Inferior parietal cortex (tissue), 1 donor: ENCODE results near the gene MAP3K14.
"Not testable (repeated sequence)": the region's sequence is repeated elsewhere in the genome, so short reads cannot be mapped to it uniquely, and the experiment has no call there.

Source experiments
- DNase-seq: peaks from one replicate; pipeline ENCODE4 v3.0.0-alpha.2; 2016; ENCODE audit errors: extremely low spot score

MAP3K14 gene

DNA sequence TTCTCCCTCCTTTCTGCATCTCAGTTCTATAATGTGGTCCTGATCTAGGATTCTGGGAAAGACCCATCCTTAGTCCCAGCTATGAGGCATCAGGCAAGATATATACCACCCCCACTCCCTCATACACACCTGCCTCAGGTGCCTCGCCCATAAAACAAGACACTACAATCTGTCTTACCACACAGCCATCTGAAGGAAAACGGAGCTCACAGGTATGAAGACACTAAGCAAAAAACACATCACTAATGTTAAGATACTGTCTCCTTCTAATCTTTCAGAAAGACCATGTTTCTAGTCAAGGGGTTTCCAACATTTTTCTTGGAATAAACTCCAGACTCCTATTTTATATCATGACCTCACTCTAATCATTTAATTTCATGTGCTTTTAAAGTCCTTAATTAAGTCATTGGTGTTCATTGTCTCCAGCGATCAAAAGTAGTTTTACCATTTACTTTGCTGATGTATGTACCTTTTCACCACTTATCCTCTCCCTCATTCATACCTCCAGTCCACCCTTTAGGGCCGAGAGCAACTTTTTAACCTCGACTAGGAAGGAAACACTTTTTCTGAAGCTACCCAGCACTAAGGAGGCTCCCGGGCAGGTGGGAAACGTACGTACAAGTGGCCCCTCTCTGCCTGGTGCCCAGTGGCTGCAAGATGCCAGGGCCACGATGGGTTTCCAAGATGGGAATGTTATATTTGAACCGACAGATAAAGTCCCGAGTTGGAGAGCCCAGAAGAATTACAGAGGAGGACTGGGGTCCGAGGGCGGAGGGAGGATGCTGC lies 979 bp downstream of the MAP3K14 start:
- DNase-seq, result no peak

DNA sequence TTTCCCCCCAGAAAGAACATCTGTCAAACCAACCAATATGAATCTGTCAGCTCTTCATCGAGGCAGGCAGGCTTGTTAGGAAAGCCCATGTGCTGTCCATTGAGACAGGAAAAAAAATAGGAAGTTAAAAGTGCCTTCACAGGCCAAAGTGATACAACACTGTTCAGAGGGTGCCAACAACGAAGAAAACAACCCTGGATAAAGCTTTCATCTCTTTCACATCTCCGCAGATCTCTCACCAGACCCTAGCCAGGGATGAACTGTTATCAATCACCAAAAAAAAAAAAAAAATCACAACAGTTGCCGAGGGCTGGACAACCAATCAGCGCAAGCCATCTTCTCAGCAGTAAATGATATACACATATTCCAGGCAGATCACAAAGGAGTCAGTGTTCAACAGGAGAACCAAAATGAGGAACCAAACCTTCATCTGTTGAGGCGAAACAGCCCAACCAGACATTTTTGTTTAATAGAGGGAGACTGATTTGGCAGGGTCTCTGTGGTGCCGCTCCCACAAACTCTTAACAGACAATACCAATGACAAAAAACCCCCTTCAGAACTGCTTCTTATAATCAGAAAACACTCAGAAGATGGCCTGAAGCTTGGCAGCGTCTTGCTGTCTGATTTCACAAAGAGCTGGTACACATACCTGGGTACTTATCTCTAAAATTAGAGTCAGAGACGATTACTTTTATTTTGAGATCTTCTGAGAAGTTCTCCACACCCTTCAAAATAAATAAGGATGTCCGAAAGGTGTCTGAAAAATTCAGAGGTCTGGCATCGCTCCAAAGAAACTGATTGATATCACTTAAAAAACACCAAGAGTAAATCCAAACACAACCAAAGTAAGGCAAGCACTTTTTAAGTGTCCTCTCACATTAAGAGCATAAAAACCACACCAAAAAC lies 1.8 kb downstream of the MAP3K14 start:
- no peak for DNase-seq

DNA sequence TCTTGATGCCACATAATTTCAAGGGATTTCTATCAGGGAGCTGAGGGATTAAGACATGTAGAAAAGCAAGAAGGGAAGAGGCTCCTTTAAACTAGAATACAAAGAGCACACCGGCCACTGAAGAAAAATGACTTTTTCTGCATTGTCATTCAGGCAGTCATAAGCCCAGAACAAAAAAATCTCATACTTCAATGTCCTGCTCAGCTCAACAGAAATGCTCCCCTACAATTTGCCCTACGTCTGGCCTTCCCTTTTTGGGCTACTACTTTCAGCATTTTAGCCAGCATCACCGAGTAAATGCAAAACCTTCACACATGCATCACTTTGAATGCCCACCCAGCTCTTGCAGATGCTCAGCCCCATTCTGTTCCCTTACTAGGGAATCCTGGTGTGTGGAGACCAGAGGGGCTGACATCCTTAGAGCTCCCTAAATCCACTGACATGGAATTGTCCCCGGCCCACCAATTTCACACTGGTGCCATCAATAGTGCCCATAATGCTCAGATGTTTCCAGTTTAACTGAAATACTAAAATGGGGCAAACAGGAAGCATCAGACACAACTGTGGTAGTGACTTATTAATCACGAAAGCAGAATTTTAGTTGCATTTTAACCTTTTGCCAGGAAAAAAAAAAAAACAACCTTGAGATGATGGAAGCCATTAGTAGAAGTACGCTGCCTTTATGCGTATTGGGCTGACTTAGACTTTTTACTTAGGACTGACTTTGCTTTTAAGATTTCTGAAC lies 2.7 kb downstream of the MAP3K14 start:
- no peak for DNase-seq

DNA sequence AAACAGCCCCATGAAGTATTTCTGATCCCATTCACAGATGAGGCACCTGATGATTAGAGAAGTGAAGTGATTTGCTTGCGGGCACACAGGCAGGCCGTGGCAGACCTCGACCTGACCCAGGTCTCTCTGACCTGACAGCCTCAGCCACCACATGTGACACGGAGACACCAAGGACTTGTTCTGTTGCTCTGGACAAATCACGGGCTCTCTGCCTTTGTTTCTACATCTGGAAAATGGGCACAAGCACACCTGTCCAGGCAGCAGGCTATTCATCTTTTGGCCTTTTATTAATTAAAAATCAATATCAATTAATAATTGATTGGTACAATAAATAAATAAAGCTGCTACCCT lies 3.4 kb downstream of the MAP3K14 start:
- no peak for DNase-seq

DNA sequence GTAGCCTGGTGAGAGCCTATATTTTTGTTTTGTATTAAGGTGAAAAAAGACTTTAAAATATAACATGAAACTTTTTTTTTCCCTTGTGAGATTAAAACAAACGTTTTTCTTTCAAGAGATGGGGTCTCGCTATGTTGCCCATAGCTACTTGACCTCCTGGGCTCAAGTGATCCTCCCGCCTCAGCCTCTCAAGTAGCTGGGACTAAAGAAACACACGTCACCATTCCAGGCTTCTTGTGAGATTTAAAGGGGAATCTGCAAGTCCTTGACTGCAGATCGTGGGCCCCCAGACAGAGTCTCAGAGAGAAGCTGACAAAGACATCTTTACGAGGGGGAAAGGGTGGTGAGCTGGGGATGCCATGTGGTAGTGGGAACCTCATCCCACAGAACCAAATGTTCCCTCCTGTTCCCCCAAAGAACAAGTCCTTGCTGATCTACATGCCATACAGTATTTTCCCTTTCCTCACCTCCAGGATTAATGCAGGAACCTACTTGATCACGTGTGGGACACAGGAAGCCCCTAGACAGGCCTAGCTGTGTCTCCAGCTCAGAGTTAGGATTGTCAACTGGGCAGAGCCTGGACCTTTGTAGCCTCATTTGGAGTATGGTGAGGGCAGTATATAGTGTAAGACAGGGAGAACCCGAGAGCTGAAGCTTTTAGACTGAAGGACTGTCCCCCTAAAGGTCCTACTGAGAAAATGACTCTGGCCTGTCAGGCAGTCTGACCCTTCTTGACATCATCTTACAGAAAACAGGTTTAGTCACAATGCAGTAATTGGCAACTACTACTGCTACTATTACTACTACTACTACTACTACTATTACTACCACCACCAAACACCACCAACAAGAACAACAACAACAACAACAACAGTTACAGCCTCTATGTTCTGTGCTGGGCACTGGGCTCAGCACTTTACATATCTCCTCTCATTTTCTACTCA lies 4.1 kb downstream of the MAP3K14 start:
- no peak for DNase-seq

DNA sequence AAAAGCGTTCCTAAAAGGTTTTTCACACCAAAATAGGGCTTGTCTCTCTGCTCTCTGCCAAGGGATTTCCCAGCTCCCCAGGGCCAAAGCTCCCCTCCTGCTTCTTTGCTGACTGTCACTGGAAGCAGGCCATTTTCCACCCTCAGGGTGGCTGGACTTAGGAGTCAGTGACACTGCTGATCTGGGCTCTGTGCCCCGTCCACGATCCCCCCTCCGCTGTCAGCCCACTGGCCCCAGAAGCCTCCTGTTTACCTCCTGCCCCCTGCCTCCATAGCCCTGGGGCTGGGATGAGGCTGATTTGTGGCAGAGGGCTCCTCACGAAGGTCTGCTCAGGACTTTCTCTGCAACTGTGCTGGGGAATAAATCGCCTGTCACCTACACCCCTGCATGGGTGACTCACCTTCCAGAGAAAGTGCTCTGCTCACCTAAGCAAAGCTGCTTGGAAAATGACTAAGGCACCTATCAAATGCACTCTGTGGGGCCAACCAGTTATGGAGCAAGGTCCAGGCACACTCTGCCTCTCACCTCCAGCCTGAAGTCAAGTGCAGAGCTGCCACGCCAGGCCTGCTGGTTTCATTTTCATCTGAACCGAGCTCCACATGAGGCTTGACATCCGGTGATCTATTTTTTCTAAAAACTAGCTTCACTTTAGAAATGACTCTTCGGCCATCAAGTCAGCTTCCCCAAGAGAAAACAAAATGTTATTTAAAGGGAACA lies 4.9 kb downstream of the MAP3K14 start:
- DNase-seq, result no peak

DNA sequence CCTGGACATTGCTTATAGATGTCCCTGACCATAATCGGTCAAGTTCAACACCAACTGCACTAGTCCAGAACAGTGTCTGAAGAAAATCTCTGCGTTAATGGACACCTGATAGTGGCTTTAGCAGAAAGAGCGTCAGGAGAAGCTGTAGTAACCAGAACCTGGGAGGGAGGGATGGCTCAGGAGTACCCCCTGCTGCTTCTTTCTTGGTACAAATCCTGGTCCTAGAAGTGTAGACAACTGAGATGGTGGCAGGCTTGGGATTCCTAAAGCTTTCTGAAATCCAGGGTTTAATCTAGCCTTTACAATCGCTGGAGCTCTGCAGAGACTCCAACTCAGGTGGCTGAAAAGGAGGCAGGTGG lies 5.4 kb downstream of the MAP3K14 start:
- no peak for DNase-seq

DNA sequence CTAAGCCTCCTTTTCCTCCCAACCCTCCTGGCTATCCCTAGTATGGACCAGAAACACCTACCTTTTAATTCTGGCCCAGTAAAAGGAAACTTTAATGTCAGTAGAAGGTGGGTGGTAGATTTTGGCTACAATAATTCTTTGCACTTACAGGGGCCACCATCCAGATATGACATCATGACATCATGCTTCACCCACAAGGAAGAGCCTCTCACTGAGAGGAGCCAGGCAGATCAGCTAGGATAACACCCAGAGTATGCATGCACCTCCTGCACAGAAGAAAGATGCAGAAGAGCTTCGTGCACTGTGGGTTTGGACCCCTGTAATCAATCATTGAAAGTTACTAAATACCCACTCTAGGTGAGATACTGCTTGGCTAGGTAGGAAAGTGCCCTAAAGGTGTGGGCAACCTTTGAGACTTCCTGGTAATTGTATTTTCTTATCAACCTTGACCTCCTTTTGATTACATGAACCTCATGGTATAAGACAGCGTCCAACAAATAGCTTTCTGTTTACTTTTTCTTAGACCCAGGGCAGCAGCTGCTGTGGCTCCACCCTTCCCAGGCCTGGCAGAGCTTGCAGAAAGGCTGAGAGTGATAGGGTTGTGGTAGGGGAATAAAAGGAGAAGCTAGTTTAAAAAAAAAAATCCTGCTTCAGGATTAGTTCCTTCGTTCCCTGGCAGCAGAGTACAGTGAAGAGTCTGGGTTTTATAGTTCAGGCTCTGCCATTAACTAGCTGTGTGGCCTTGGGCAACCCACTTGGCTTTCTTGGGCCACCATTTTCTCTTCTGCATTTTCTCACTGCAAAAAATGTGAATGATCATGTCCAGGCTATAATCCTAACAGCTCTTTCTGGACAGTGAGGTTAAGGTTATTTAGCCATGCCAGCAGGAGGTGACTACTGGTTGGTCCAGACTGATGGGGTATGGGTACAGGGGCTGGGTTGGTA lies 6.2 kb downstream of the MAP3K14 start:
- DNase-seq, result no peak

DNA sequence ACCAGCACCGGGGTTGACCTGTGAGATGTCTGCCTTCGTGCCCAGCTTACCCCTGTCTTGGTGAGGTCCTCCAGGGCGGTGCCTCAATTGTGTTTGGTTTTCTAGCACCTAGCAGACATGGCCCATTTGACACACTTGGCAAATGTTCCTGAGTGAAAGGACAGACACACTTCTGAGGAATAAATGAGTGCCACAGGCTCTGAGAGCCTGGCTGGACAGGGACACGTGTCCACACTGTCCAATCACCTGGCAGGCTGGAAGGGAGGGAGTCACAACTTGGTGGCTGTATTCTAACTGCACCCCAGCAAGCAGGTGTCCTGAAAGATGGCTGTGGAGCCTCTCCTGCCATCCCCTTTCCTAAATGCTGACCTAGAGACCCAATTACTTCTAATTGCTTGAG lies 7.4 kb downstream of the MAP3K14 start:
- DNase-seq, result no peak

DNA sequence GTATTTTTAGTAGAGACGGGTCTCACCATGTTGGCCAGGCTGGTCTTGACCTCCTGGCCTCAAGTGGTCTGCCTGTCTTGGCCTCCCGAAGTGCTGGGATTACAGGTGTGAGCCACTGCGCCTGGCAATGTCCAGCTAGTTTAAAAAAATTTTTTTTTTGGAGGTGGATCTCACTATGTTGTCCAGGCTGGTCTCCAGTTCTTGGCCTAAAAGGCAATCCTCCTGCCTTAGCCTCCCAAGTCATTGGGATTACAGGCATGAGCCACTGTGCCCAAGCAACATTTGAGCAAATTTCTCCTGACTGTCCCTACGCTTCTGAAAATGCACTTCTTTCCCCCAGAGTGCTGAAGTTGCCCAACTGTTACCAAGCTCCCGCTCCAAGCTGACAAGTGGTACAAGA lies 8.0 kb downstream of the MAP3K14 start:
- DNase-seq, result no peak

DNA sequence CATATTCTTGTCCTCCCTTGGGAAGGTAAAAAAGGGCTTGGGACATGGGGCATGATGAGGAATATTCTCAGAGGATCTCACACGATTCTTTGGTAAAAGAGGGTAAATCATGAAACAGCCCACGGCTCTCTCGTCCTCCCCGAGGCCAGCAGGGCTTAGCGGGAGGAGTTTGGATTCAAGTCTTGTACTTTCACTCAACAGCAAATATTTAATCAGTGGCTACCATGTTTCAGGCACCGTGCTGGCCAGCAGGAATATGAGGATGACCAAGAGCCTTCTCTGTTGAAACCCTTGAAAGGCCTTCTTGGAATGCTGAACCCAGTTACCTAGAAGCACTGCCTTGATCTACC lies 8.8 kb downstream of the MAP3K14 start:
- DNase-seq, result no peak

DNA sequence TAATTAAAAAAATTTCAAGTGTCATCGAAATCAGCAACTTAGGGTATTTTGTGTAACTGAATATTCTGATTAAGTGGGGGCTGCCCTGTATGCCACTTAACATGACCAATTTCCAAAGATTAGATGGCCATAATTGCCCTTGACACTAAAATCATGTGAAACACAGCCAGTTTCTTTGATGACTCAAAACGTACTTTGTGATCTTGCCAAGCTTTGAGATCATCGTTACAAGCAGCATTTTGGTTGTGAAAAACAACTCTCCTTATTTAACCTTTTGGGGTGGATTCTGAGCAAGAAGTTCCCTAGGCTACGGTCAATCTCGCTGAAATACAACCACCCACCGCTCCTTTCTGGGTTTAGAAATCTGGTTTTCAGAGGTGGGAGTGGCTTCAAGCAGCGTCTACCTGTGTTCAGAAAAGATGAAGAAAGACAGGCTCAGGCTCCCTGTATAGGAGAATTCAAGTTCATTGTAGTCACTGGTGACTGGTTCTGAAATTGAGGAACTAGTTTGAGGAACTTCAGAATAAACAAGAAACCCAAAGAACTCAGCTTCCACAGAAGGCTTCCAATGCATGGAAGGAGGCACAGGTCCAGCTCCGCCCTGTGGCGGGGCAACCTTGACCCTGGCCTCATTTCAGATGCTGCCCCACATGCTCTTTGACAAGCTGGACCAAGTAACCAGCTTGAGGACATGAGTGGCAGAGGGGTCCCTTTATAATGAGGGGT lies 9.4 kb downstream of the MAP3K14 start:
- no peak for DNase-seq

DNA sequence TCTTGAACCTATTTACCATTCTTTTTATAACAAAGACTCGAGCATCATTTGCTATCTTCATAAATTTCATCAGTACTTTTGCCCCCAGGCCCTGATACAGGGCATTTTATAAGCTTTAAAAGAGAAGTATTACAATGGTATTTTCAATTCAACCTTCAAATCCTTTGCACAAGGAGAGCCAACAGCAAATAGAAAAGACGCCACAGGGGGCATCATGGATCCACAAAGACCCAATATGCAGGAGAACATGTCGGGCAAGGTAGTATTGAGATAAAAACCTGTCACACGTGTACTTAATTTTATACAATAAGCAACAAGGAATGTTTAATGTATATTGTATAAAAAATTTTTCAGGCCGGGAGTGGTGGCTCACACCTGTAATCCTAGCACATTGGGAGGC lies 10.2 kb downstream of the MAP3K14 start:
- DNase-seq, result no peak

DNA sequence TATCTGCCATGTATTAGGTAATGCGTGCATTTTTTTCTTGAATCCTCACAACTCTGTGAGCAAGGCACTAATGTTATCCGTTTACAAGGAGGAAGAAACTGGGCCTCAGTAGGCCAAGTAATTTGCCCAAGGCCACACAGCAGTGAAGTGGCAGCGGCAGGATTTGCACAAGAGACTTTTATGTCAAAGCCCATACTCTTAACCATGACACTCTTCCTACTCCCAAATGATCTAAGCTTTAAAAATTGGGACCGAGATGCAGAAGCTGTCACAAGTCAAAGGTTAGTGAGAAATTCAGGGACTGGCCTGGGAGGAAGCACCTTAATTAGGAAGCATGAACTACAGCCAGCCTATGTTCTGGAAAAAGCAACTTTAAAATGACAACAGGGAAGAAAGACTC lies 10.7 kb downstream of the MAP3K14 start:
- no peak for DNase-seq

DNA sequence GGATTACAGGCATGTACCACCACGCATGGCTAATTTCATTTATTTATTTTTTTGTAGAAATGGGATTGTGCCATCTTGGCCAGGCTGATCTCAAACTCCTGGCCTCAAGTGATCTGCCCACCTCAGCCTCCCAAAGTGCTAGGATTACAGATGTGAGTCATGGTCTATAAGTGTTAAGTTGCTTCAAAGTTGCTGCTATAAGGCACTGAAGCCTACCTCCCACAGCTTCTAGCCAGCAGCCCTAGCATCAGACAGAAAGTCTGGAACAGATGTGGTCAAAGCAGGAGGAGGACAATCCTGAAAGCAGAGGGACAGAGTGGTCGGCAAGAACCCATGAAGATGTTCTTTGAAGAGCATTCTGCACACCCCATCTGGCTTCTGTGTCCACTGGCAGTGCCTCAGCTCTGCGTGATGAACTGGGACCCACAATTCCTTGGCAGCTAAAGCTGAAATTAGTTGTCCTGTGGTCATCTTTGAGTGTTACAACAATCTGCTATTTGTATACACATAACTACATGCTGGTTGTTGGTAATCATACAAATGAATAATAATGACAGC lies 11.2 kb downstream of the MAP3K14 start:
- no peak for DNase-seq

DNA sequence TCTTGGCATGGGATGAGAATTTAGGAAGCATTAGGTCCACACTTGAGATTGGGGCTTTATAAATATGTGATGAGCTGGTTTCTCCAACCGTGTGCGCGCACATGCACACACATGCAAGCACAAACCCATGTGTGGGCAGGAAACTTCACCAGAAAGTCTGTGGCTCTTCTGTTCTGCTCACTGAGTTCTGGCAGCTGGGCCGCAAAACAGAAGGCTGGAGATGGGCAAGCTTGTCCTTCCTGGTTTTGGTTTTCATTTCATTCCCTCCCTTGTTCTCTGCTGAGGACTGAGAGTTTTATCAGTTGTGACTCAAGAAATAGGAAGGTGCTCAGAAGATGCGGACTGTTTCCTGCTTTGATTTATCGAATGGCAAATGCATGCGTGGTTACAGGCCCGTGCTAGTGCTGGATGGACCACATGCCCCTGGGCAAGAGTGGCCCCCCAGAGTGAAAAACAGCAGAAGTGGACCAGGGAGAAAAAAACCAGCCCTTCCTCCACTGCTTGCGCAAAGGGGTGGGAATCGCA lies 14.1 kb downstream of the MAP3K14 start:
- no peak for DNase-seq

DNA sequence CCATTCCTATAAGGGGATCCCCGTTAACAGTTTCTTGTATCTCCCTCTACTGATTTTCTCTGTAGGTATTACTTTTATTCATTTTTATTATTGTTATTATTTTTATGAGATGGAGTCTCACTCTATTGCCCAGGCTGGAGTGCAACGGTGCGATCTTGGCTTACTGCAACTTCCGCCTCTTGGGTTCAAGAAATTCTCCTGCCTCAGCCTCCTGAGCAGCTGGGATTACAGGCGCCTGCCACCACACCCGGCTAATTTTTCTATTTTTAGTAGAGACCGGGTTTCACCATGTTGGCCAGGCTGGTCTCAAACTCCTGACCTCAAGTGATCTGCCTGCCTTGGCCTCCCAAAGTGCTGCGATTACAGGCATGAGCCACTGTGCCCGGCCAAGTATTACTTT lies 14.6 kb downstream of the MAP3K14 start:
- DNase-seq, result not testable (repeated sequence)

DNA sequence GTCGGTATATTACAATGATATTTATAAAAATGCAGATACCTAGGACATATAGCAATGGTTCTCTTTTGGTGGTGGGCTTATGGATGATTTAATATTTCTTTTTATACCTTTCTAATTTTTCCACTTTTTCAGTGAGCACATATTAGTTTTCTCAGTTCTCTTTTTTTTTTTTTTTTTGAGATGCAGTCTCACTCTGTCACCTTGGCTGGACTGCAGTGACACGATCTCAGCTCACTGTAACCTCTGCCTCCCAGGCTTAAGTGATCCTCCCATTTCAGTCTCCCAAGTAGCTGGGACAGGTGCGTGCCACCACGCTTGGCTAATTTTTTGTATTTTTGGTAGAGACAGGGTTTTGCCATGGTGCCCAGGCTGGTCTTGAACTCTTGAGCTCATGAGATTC lies 15.1 kb downstream of the MAP3K14 start:
- no peak for DNase-seq
